HG02981 (cell line): ENCODE data around the gene ACY1.
A peak's percentile ranks its signal among the peaks of the same experiment; 100 is the strongest.
"Not testable (repeated sequence)": the region's sequence is repeated elsewhere in the genome, so short reads cannot be mapped to it uniquely, and the experiment has no call there.

ENCODE experiments used
- ATAC-seq: cut with Tn5 transposase; IDR thresholded peaks from one replicate; pipeline ENCODE4 v1.9.1; 2021; ENCODE audit warnings: mild to moderate bottlenecking, moderate library complexity; ENCODE audit not compliant: unreplicated experiment

The ACY1 gene

GRCh38 chr3:51980253-51980652 is 3.1 kb upstream of the ACY1 start:
- ATAC-seq = no peak

- ATAC-seq = peak; percentile 51
These were observed 940 bp upstream of the ACY1 start for GRCh38 chr3:51982352-51982837.

GRCh38 chr3:51983578-51984268 is 388 bp downstream of the ACY1 start:
- ATAC-seq = no peak

GRCh38 chr3:51984269-51984647 is 923 bp downstream of the ACY1 start:
- ATAC-seq = no peak

- no peak for ATAC-seq
These were observed 1.7 kb downstream of the ACY1 start for GRCh38 chr3:51985063-51985462.

- no peak for ATAC-seq
These were observed 2.9 kb downstream of the ACY1 start for GRCh38 chr3:51986010-51986947.

GRCh38 chr3:51987568-51987967 is 4.2 kb downstream of the ACY1 start:
- ATAC-seq = no peak

GRCh38 chr3:51988286-51989146 is 5.2 kb downstream of the ACY1 start:
- no peak for ATAC-seq

GRCh38 chr3:51990501-51990971 is 7.2 kb downstream of the ACY1 start:
- ATAC-seq = not testable (repeated sequence)

- ATAC-seq = no peak
These were observed 8.8 kb downstream of the ACY1 start for GRCh38 chr3:51992017-51992682.

GRCh38 chr3:51993657-51994056 is 10.3 kb downstream of the ACY1 start:
- ATAC-seq = not testable (repeated sequence)

- ATAC-seq = no peak
These were observed 11.2 kb downstream of the ACY1 start for GRCh38 chr3:51994530-51994929.

GRCh38 chr3:51995346-51996163 is 12.2 kb downstream of the ACY1 start, which contains the start of gene RPL29:
Gene RPL29 (minus strand): TSS chr3:51995895. CDS start chr3:51995461, 434 bp downstream.
- ATAC-seq = peak; percentile 88

GRCh38 chr3:51997172-51997571 is 13.8 kb downstream of the ACY1 start:
- no peak for ATAC-seq

- ATAC-seq = no peak
These were observed 14.7 kb downstream of the ACY1 start for GRCh38 chr3:51997935-51998596.

- ATAC-seq = no peak
These were observed 15.4 kb downstream of the ACY1 start for GRCh38 chr3:51998774-51999173.

- ATAC-seq = no peak
These were observed 16.5 kb downstream of the ACY1 start for GRCh38 chr3:51999846-52000245.

GRCh38 chr3:52001443-52001974 is 18.2 kb downstream of the ACY1 start:
- peak; percentile 90 for ATAC-seq

GRCh38 chr3:52002748-52003147 is 19.4 kb downstream of the ACY1 start:
- no peak for ATAC-seq
